Fibroblast of lung (primary cell): ENCODE results near the gene SDK1.

Experiments used
- EZH2 ChIP-seq: IDR thresholded peaks from 2 replicates; pipeline ENCODE4 v1.5.1; 2012; ENCODE audit warnings: low read length, control low read depth, mild to moderate bottlenecking; ENCODE audit errors: missing control alignments
- TF ChIP-seq, protein P1 (sequence below), 2 donors: IDR thresholded peaks in 1 of 2; conservative IDR thresholded peaks in 1 of 2; 1 replicate in 1 of 2; 2 replicates in 1 of 2; pipeline ENCODE4 v1.5.1; 2011 to 2012; ENCODE audit warnings: low read length in 2 of 2, control low read depth in 1 of 2, inconsistent platforms in 1 of 2, low read depth in 1 of 2, mild to moderate bottlenecking in 1 of 2

DNA sequence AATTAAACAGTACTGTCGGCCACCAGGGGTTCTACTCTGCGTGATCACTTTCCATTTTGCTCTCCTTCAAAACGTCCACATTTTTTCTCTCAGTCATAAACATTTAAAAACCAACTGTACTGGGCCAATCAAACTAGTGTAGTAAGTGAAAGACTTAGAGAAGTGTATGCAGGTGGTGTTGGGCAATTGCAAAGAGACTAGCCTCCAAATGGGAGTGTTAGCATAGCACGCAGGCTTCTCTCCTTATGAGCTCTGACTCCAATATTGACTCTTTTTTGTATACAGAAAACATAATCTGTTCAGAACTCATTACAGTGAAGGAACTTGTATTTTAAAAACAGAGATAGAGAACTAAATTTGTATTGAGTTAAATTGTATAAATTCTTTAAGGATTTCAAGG, 150.6 kb downstream of the SDK1 start:
- TF ChIP-seq, protein P1, sequence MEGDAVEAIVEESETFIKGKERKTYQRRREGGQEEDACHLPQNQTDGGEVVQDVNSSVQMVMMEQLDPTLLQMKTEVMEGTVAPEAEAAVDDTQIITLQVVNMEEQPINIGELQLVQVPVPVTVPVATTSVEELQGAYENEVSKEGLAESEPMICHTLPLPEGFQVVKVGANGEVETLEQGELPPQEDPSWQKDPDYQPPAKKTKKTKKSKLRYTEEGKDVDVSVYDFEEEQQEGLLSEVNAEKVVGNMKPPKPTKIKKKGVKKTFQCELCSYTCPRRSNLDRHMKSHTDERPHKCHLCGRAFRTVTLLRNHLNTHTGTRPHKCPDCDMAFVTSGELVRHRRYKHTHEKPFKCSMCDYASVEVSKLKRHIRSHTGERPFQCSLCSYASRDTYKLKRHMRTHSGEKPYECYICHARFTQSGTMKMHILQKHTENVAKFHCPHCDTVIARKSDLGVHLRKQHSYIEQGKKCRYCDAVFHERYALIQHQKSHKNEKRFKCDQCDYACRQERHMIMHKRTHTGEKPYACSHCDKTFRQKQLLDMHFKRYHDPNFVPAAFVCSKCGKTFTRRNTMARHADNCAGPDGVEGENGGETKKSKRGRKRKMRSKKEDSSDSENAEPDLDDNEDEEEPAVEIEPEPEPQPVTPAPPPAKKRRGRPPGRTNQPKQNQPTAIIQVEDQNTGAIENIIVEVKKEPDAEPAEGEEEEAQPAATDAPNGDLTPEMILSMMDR (conservative IDR thresholded peaks at IDR 0.05 in 1 of 2, IDR thresholded peaks at IDR 0.05 in 1 of 2; ENCODE audit: low read depth in 1 of 2, low read length in 2 of 2) = no peak
- TF ChIP-seq EZH2 = no peak
